Measurements from ENCODE around the gene TPCN2. TPM values are rescaled to one million over a fixed set of nuclear protein-coding genes. Genes with fewer than 3 reads are reported as not detected.

Gene TPCN2
- total and polyA plus RNA-seq, 2 of the 4 experiments (the other 2 are of a cell fraction): 3.4 to 8.0 TPM

DNA sequence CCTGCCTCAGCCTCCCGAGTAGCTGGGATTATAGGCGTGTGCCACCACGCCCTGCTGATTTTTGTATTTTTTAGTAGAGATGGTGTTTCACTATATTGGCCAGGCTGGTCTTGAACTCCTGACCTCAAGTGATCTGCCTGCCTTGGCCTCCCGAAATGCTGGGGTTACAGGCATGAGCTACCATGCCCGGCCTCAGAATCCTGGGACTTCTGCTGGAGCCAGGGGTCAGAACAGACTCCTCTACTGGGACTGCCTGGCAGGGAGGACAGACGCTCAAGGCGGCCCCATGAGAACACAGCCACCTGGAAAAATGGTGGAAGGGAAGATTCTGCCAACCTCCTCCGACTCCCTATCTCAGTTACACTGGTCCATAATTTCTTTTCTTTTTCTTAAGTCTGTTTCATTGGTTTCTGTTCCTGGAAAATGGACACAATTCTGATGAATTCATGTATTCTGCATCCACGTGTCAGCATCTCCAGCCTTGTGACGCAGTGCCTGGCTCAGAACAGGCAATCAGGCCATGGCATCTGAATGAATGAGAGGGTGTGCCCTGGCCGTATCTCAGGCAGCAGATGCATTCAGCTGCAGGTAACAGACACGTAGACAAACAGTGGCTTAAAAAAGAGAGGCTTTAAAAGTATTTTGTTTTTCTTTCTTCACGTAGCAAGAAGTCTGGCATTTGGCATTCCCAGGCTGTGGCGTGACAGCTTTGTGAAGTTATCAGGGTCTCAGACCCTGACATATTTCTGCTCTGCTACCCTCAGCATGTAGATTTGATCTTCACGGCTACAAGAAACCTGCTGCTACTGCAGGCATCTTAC, 111.8 kb downstream of the TPCN2 start:
- in situ Hi-C loops (cut with MboI; ENCODE audit: low sequenced_read_pairs): no loop called here
- CTCF ChIA-PET: no interaction called here
- ATAC-seq (ENCODE audit: low read depth) (no peak), DNase-seq (no peak)
- Histone ChIP-seq H3K23ac (ENCODE audit: low read depth, low read length) (no peak overlapping the region), H2AK5ac (ENCODE audit: low read depth, low read length) (peak overlapping the region; percentile 62), H3K27me3 (ENCODE audit: control insufficient read depth, insufficient read depth, low read length) (no peaks in the 10 kb centered on the region), H2BK120ac (ENCODE audit: low read depth, low read length) (no peak overlapping the region), H3K56ac (ENCODE audit: extremely low read depth, insufficient read depth, low read length) (no peak overlapping the region), H3K4me1 (ENCODE audit: control insufficient read depth, insufficient read depth, low read length) (peaks cover 17% of the 10 kb centered on the region), H3K4me3 (ENCODE audit: insufficient read depth, low read depth, low read length) (no peak overlapping the region), H3K9me1 (ENCODE audit: insufficient read depth, low read length) (peaks cover 3% of the 10 kb centered on the region), H3K9ac (ENCODE audit: low read depth, low read length) (no peak overlapping the region), H4K20me1 (ENCODE audit: insufficient read depth, low read length) (no peaks in the 10 kb centered on the region), H2AFZ (replicated peaks; ENCODE audit: low read length, poor library complexity) (no peak overlapping the region), H3K36me3 (ENCODE audit: control insufficient read depth, insufficient read depth, low read length) (no peaks in the 10 kb centered on the region), H3K4ac (ENCODE audit: low read depth, low read length) (no peak overlapping the region), H4K5ac (ENCODE audit: low read depth, low read length) (no peak overlapping the region), H2BK5ac (ENCODE audit: low read depth, low read length, poor library complexity, severe bottlenecking) (no peak overlapping the region), H3K18ac (ENCODE audit: low read depth, low read length) (no peak overlapping the region), H3K79me1 (ENCODE audit: low read depth in 1 of 2, low read length in 2 of 2) (no peaks in the 10 kb centered on the region), H2BK15ac (ENCODE audit: low read depth, low read length) (no peak overlapping the region), H3K9me3 (ENCODE audit: control insufficient read depth, insufficient read depth, low read length) (no peaks in the 10 kb centered on the region), H3K27ac (ENCODE audit: insufficient read depth, low read length) (no peak overlapping the region), H4K91ac (ENCODE audit: insufficient read depth, low read depth, low read length) (no peak overlapping the region), H2AK9ac (replicated peaks; ENCODE audit: low read depth, low read length, poor library complexity) (no peak overlapping the region), H3K14ac (replicated peaks; ENCODE audit: low read depth, low read length) (no peak overlapping the region), H4K8ac (ENCODE audit: low read depth in 2 of 2, low read length in 2 of 2) (no peak overlapping the region), H2BK20ac (ENCODE audit: low read depth, low read length) (no peak overlapping the region), H3K4me2 (ENCODE audit: low read depth, low read length) (no peak overlapping the region)
- POLR2A ChIA-PET (ENCODE audit: unreplicated experiment): no interaction called here
- 97% methylated on average over 6 of the region's 15 CpGs; no CpG with 5 or more reads in 1 of the 2 experiments for WGBS, 2 experiments (ENCODE audit: extremely low coverage in 2 of 2, insufficient read length in 1 of 2)
- TF ChIP-seq POLR2A (IDR thresholded peaks at IDR 0.05; ENCODE audit: low read depth, low read length): no peak
- no TSS peak for BruUV-seq (replicated peaks)
- dilution Hi-C loops (cut with HindIII; ENCODE audit: low sequenced_read_pairs, unreplicated experiment): no loop called here
- intact Hi-C loops (cut with micrococcal nuclease): no loop called here

All from IMR-90 (cell line).